ENCODE data around the gene PLA2G2A. TPM values are rescaled to one million over a fixed set of nuclear protein-coding genes. Genes with fewer than 3 reads are reported as not detected.

The PLA2G2A gene
- polyA plus RNA-seq, 1 of the 3 experiments (the other 2 are of a cell fraction): not detected

DNA sequence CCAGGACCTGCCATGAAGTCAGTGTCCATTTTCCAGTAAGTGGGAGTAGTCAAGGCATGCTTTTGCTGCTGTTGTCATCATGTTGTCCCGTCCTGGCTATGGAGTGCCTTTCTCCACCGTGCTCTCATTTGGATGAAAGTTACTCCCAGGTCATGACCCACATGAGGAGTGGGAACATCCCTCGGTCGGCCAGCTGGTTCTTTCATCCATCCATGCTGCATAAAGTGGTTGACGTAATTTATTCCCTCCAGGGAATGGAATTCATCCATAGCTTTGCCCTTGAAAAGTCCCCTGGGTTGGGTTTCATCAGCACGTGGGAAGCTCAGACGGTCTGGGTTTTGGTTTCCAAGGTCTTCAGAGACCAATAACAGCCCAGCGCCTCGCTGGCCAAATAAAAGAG, 11.6 kb downstream of the PLA2G2A start:
- Histone ChIP-seq H3K9me2 (no peaks in the 10 kb centered on the region), H3K27ac (ENCODE audit: low read depth in 2 of 2, low read length in 1 of 2) (no peak overlapping the region), H3K4me3 (ENCODE audit: low read depth in 2 of 2, low read length in 1 of 2) (no peak overlapping the region), H4K20me1 (ENCODE audit: insufficient read depth) (no peaks in the 10 kb centered on the region), H3K9me3 (no peaks in the 10 kb centered on the region), H3F3A (replicated peaks; ENCODE audit: insufficient read depth) (no peaks in the 10 kb centered on the region), H3K4me1 (ENCODE audit: control insufficient read depth in 1 of 2, insufficient read depth in 2 of 2, low read depth in 1 of 2, low read length in 1 of 2) (no peaks in the 10 kb centered on the region), H3K4me2 (no peak overlapping the region), H3K79me2 (ENCODE audit: insufficient read depth) (no peaks in the 10 kb centered on the region), H3K36me3 (replicated peaks in 1 of 2; ENCODE audit: control insufficient read depth in 1 of 2, insufficient read depth in 2 of 2, low read length in 1 of 2) (no peaks in the 10 kb centered on the region), H3K9ac (no peak overlapping the region), H2AFZ (ENCODE audit: low read depth) (no peak overlapping the region), H3K27me3 (ENCODE audit: insufficient read depth) (peaks cover 4% of the 10 kb centered on the region)
- no peak for TF ChIP-seq FOXM1 (IDR thresholded peaks at IDR 0.05; ENCODE audit: low read depth)
- TF ChIP-seq MEF2A (IDR thresholded peaks at IDR 0.05; ENCODE audit: borderline replicate concordance, low read depth): no peak
- no peak for TF ChIP-seq EZH2phosphoT487 (IDR thresholded peaks at IDR 0.05; ENCODE audit: borderline replicate concordance, low read depth)
- no peak for TF ChIP-seq CHD2 (IDR thresholded peaks at IDR 0.05; ENCODE audit: low read length, partially characterized antibody)
- no peak for TF ChIP-seq FOSL2 (IDR thresholded peaks at IDR 0.05; ENCODE audit: borderline replicate concordance, low read depth)
- no peak for TF ChIP-seq SIN3A (IDR thresholded peaks at IDR 0.05; ENCODE audit: borderline replicate concordance, low read depth, low read length)
- TF ChIP-seq, protein P1, sequence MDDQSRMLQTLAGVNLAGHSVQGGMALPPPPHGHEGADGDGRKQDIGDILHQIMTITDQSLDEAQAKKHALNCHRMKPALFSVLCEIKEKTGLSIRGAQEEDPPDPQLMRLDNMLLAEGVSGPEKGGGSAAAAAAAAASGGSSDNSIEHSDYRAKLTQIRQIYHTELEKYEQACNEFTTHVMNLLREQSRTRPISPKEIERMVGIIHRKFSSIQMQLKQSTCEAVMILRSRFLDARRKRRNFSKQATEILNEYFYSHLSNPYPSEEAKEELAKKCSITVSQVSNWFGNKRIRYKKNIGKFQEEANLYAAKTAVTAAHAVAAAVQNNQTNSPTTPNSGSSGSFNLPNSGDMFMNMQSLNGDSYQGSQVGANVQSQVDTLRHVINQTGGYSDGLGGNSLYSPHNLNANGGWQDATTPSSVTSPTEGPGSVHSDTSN (IDR thresholded peaks at IDR 0.05): no peak
- no peak for DNase-seq
- CTCF ChIA-PET: no interaction called here
- POLR2A ChIA-PET: no interaction called here
- 27% methylated on average over 8 of the region's 9 CpGs for WGBS (ENCODE audit: low lambda C conversion rate)

DNA sequence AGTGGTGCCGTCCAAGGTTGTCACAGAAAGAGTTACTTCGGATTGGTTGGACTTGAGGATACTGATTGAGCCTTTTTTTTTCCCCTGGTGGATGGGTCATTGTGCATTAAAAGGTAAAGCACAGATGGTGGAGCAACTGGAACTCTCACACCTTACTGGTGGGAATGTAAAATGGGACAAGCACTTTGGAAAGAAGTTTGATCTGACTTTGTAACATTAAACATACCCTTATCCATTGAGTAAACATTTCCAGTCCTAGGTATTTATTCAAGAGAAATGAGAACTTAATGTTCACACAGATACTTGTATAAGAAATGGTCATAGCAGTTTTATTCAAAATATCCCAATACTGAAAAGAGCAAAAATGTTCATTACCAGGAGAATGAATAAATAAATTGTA, 14.9 kb downstream of the PLA2G2A start:
- CTCF ChIA-PET: no interaction called here
- POLR2A ChIA-PET: no interaction called here

DNA sequence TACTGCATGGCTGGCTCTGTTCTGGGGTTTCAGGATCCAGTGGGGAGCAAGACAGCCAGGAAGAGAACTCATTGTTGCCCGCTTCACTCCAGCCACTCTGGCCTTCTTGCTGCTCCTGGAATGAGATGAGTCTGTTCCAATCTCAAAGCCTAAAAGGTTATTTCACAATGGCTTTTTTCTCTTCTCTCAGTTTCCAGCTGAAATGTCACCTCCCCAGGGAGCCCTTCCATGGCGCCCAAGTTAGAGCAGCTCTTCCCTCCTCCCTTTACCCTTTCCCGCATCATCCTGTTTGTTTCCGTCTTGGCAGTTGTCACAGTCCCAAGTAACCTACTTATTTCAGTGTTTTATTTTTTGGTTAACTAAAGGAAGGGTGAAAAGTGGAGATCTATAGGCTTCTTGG, 15.8 kb downstream of the PLA2G2A start:
- WGBS (ENCODE audit: low lambda C conversion rate): 43% methylated on average over 4 of the region's 4 CpGs
- no peak overlapping the region for H2AFZ ChIP-seq (ENCODE audit: low read depth)
- H3K9me2 ChIP-seq: no peaks in the 10 kb centered on the region
- no peaks in the 10 kb centered on the region for H3K36me3 ChIP-seq (replicated peaks in 1 of 2; ENCODE audit: control insufficient read depth in 1 of 2, insufficient read depth in 2 of 2, low read length in 1 of 2)
- no peaks in the 10 kb centered on the region; the same call in none of the 2 replicates for H3K27me3 ChIP-seq (ENCODE audit: insufficient read depth)
- H3K4me2 ChIP-seq: no peak overlapping the region
- POLR2A ChIA-PET: no interaction called here
- no peaks in the 10 kb centered on the region for H3K9me3 ChIP-seq
- H4K20me1 ChIP-seq (ENCODE audit: insufficient read depth): no peaks in the 10 kb centered on the region
- no peaks in the 10 kb centered on the region for H3F3A ChIP-seq (replicated peaks; ENCODE audit: insufficient read depth)
- no peak for DNase-seq
- no peak overlapping the region for H3K9ac ChIP-seq
- no peaks in the 10 kb centered on the region for H3K4me1 ChIP-seq (ENCODE audit: control insufficient read depth in 1 of 2, insufficient read depth in 2 of 2, low read depth in 1 of 2, low read length in 1 of 2)
- no peak overlapping the region for H3K4me3 ChIP-seq (ENCODE audit: low read depth in 2 of 2, low read length in 1 of 2)
- CTCF ChIA-PET: no interaction called here
- H3K27ac ChIP-seq (ENCODE audit: low read depth in 2 of 2, low read length in 1 of 2): no peak overlapping the region
- H3K79me2 ChIP-seq (ENCODE audit: insufficient read depth): no peaks in the 10 kb centered on the region
- no peak for TF ChIP-seq TCF12 (IDR thresholded peaks at IDR 0.05)
- no peak for TF ChIP-seq RXRA (IDR thresholded peaks at IDR 0.05; ENCODE audit: borderline replicate concordance, low read depth)
- TF ChIP-seq ELF1 (IDR thresholded peaks at IDR 0.05): no peak
- TF ChIP-seq RCOR1 (IDR thresholded peaks at IDR 0.05; ENCODE audit: low read length): no peak
- no peak for TF ChIP-seq EZH2phosphoT487 (IDR thresholded peaks at IDR 0.05; ENCODE audit: borderline replicate concordance, low read depth)
- TF ChIP-seq RFX5 (IDR thresholded peaks at IDR 0.05; ENCODE audit: low read length): no peak
- TF ChIP-seq SIN3A (IDR thresholded peaks at IDR 0.05; ENCODE audit: borderline replicate concordance, low read depth, low read length): no peak
- TF ChIP-seq, protein P2, sequence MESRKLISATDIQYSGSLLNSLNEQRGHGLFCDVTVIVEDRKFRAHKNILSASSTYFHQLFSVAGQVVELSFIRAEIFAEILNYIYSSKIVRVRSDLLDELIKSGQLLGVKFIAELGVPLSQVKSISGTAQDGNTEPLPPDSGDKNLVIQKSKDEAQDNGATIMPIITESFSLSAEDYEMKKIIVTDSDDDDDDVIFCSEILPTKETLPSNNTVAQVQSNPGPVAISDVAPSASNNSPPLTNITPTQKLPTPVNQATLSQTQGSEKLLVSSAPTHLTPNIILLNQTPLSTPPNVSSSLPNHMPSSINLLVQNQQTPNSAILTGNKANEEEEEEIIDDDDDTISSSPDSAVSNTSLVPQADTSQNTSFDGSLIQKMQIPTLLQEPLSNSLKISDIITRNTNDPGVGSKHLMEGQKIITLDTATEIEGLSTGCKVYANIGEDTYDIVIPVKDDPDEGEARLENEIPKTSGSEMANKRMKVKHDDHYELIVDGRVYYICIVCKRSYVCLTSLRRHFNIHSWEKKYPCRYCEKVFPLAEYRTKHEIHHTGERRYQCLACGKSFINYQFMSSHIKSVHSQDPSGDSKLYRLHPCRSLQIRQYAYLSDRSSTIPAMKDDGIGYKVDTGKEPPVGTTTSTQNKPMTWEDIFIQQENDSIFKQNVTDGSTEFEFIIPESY (IDR thresholded peaks at IDR 0.05; ENCODE audit: borderline replicate concordance, low read depth): no peak
- TF ChIP-seq, protein P1 (IDR thresholded peaks at IDR 0.05): no peak
- TF ChIP-seq MEF2A (IDR thresholded peaks at IDR 0.05; ENCODE audit: borderline replicate concordance, low read depth): no peak
- no peak for TF ChIP-seq GATA2 (CRISPR knock-in tag; IDR thresholded peaks at IDR 0.05)
- TF ChIP-seq, protein P3, sequence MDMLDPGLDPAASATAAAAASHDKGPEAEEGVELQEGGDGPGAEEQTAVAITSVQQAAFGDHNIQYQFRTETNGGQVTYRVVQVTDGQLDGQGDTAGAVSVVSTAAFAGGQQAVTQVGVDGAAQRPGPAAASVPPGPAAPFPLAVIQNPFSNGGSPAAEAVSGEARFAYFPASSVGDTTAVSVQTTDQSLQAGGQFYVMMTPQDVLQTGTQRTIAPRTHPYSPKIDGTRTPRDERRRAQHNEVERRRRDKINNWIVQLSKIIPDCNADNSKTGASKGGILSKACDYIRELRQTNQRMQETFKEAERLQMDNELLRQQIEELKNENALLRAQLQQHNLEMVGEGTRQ (IDR thresholded peaks at IDR 0.05; ENCODE audit: borderline replicate concordance, low read depth, low read length): no peak

More for the DNA sequence above, 14.9 kb downstream of the PLA2G2A start:
- no peak overlapping the region for H3K27ac ChIP-seq (ENCODE audit: low read depth in 2 of 2, low read length in 1 of 2)
- H4K20me1 ChIP-seq (ENCODE audit: insufficient read depth): no peaks in the 10 kb centered on the region
- H3K4me3 ChIP-seq (ENCODE audit: low read depth in 2 of 2, low read length in 1 of 2): no peak overlapping the region
- no peaks in the 10 kb centered on the region for H3F3A ChIP-seq (replicated peaks; ENCODE audit: insufficient read depth)
- TF ChIP-seq RAD21 (IDR thresholded peaks at IDR 0.05; ENCODE audit: low read length): no peak
- H3K79me2 ChIP-seq (ENCODE audit: insufficient read depth): no peaks in the 10 kb centered on the region
- H3K9ac ChIP-seq: no peak overlapping the region
- H2AFZ ChIP-seq (ENCODE audit: low read depth): no peak overlapping the region
- 3% methylated on average over 2 of the region's 2 CpGs for WGBS (ENCODE audit: low lambda C conversion rate)
- no peaks in the 10 kb centered on the region for H3K9me2 ChIP-seq
- DNase-seq: no peak
- no peaks in the 10 kb centered on the region for H3K4me1 ChIP-seq (ENCODE audit: control insufficient read depth in 1 of 2, insufficient read depth in 2 of 2, low read depth in 1 of 2, low read length in 1 of 2)
- H3K36me3 ChIP-seq (replicated peaks in 1 of 2; ENCODE audit: control insufficient read depth in 1 of 2, insufficient read depth in 2 of 2, low read length in 1 of 2): no peaks in the 10 kb centered on the region
- H3K27me3 ChIP-seq (ENCODE audit: insufficient read depth): no peaks in the 10 kb centered on the region; the same call in none of the 2 replicates
- no peak overlapping the region for H3K4me2 ChIP-seq
- H3K9me3 ChIP-seq: no peaks in the 10 kb centered on the region
